ENCODE results near the gene RELB. TPM values are rescaled to one million over a fixed set of nuclear protein-coding genes. Genes with fewer than 3 reads are reported as not detected.
"Not testable (repeated sequence)": the region's sequence is repeated elsewhere in the genome, so short reads cannot be mapped to it uniquely, and the experiment has no call there.

Gene RELB
- polyA plus RNA-seq, 4 donors = 4.4 to 6.6 (median 5.5) TPM

GRCh38 chr19:44985445-44985844 is 15.8 kb upstream of the RELB start:
- DNase-seq (ENCODE audit: low read depth in 4 of 4, low spot score in 3 of 4) = no peak

- DNase-seq (ENCODE audit: low read depth in 4 of 4, low spot score in 3 of 4) = no peak
Measured at GRCh38 chr19:44986389-44986788, 14.9 kb upstream of the RELB start.

- DNase-seq (ENCODE audit: low read depth in 4 of 4, low spot score in 3 of 4) = no peak
Measured at GRCh38 chr19:44987148-44987675, 14.1 kb upstream of the RELB start.

DNA sequence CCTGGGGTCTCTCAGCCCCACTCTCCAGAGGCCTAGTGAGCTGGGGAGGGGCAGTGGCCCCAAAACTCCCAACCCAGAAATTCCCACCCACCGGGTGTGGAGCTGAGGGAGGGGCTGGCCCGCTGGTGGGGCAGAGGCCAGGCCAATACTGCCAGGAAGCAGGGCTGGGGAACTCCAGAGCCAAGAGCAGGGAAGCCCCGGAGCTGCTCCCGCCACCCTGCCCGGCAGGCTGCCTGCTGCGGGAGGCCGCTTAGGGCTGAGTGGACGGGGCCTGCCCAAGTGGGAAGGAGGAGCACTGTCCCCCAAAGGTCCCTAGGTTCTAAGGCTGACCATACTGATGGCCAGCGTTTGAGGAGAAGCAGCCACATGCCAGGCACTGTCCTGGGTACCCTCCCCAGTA is 13.0 kb upstream of the RELB start:
- no peak for DNase-seq (ENCODE audit: low read depth in 4 of 4, low spot score in 3 of 4)

- DNase-seq (ENCODE audit: low read depth in 4 of 4, low spot score in 3 of 4) = no peak
Measured at GRCh38 chr19:44988896-44989556, 12.2 kb upstream of the RELB start.

- no peak for DNase-seq (ENCODE audit: low read depth in 4 of 4, low spot score in 3 of 4)
Measured at GRCh38 chr19:44990459-44990858, 10.8 kb upstream of the RELB start.

DNA sequence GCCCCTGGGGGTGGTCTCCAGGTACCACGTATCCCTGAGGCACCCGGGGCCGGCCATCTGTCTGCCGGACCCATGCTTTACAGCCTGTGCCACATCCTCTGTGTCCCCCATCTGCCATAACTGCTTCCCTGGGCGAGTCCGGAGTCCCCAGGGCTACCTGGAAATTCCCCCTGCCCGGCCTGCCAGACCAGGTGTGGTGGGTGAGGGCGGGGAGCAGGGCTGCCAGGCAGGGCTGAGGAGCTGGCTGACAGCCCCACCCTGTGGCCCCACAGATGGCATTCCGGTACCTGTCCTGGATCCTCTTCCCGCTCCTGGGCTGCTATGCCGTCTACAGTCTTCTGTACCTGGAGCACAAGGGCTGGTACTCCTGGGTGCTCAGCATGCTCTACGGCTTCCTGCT is 10.3 kb upstream of the RELB start:
- no peak for DNase-seq (ENCODE audit: low read depth in 4 of 4, low spot score in 3 of 4)

DNA sequence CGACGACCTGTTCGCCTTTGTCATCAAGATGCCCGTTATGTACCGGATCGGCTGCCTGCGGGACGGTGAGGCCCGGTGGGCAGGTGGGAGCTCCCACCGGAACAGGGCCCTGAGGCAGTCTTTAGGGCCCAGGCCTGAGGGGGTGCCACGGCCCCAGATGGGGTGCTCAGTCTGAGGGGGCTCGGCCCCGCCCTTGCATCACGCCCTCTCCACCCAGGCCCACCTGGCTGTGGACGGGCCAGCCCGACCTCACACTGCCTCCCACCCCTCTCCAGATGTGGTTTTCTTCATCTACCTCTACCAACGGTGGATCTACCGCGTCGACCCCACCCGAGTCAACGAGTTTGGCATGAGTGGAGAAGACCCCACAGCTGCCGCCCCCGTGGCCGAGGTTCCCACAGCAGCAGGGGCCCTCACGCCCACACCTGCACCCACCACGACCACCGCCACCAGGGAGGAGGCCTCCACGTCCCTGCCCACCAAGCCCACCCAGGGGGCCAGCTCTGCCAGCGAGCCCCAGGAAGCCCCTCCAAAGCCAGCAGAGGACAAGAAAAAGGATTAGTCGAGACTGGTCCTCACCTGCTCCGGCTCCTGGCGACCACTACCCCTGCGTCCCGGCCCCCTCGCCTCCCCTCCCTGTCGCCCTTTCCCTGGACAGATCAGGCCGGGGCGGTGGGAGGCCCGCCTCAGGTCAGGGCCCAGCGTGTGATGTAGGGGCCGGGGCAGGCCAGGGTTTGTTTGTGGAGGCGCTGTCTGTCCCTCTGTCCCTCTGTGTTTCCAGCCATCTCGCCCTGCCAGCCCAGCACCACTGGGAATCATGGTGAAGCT is 8.7 kb upstream of the RELB start:
- no peak for DNase-seq (ENCODE audit: low read depth in 4 of 4, low spot score in 3 of 4)

DNA sequence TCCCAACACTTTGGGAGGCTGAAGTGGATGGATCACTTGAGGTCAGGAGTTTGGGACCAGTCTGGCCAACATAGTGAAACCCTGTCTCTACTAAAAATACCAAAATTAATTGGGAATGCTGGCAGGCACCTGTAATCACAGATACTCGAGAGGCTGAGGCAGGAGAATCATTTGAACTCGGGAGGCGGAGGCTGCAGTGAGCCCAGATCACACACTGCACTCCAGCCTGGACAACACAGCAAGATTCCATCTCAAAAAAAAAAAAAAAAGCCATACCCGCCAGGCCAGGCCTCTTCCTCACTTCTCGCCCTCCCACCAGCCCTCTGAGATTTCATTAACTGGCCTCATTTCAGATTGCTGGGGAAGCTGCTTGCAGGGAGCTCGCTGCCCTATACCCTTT is 7.7 kb upstream of the RELB start:
- DNase-seq (ENCODE audit: low read depth in 4 of 4, low spot score in 3 of 4) = no peak

- no peak for DNase-seq (ENCODE audit: low read depth in 4 of 4, low spot score in 3 of 4)
Measured at GRCh38 chr19:44993926-44994537, 7.2 kb upstream of the RELB start.

GRCh38 chr19:44998025-44998424 is 3.2 kb upstream of the RELB start:
- DNase-seq (ENCODE audit: low read depth in 4 of 4, low spot score in 3 of 4) = no peak

DNA sequence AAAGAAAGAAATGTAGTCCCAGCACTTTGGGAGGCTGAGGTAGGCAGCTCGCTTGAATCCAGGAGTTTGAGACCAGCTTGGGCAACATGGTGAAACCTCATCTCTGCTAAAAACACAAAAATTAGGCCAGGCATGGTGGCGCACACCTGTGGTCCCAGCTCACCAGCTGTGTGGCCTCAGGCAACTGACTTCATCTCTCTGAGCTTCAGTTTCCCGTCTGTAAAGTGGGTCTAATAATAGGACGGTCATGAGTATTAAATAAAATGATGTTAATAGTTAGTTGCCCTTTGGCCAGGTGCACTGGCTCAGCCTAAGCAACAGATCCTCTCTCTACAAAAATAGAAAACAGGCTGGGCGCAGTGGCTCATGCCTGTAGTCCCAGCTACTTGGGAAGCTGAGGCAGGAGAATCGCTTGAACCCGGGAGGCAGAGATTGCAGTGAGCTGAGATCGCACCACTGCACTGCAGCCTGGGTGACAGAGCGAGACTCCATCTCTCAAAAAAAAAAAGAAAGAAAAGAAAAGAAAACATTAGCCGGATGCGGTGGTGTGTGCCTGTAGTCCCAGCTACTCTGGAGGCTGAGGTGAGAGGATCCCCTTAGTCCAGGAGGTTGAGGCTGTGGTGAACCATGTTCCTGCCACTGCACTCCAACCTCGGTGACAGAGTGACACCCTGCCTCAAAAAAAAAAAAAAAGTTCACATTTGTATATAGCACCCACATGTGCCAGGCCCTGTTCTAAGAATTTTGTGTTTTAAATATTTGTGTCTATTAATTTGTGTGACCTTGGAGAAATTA is 1.9 kb upstream of the RELB start:
- DNase-seq (ENCODE audit: low read depth in 4 of 4, low spot score in 3 of 4) = not testable (repeated sequence)

GRCh38 chr19:45000665-45001064 is 599 bp upstream of the RELB start:
- DNase-seq (ENCODE audit: low read depth in 4 of 4, low spot score in 3 of 4) = not testable (repeated sequence)

DNA sequence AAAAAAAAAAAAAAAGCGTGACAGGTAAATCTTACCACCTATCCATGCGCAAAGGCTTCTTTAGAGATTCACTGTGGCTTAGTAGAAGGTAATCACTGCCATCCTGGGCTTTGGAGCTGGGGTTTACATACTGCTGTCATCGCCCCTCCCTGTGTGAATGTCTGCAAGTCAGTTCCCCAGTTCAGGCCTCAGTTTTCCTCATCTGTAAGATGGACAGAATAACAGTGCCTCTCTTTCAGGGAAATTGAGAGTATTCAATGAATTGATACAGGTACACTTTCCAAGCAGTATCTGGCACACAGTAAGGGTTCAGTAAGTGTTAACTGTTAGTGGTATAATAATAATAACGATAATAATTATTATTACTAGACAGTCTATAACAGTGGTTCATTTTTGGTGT is 2.2 kb downstream of the RELB start:
- DNase-seq (ENCODE audit: low read depth in 4 of 4, low spot score in 3 of 4) = no peak

GRCh38 chr19:45005787-45006186 is 4.5 kb downstream of the RELB start:
- DNase-seq (ENCODE audit: low read depth in 4 of 4, low spot score in 3 of 4) = no peak

DNA sequence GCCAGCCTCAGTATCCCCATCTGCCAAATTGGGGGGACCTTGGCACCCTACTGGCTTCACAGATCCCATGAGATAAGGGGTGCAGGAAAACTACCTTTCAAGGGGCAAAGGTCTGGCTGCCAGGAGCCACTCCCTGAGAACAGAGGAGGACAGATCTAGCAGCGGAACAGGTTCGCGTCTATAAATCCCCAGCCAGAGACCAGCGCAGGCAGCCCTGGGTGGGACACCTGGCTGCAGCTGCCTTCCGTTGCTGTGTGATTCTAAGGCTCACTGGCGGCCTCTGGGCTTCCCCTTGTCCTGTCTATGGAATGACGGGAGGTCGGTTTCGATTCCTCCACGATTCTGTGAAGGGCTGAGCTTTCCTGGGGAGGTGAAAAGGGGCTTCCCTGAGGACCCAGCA is 7.3 kb downstream of the RELB start:
- DNase-seq (ENCODE audit: low read depth in 4 of 4, low spot score in 3 of 4) = no peak

- no peak for DNase-seq (ENCODE audit: low read depth in 4 of 4, low spot score in 3 of 4)
Measured at GRCh38 chr19:45009625-45010255, 8.5 kb downstream of the RELB start.

GRCh38 chr19:45010306-45010705 is 9.0 kb downstream of the RELB start:
- no peak for DNase-seq (ENCODE audit: low read depth in 4 of 4, low spot score in 3 of 4)

DNA sequence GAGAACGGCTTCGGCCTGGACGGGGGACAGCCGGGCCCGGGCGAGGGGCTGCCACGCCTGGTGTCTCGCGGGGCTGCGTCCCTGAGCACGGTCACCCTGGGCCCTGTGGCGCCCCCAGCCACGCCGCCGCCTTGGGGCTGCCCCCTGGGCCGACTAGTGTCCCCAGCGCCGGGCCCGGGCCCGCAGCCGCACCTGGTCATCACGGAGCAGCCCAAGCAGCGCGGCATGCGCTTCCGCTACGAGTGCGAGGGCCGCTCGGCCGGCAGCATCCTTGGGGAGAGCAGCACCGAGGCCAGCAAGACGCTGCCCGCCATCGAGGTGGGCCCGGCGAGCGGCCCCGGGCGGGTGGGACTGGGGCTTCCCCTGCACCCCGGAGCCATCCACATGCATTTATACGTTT is 10.7 kb downstream of the RELB start:
- no peak for DNase-seq (ENCODE audit: low read depth in 4 of 4, low spot score in 3 of 4)
